Measurements from ENCODE around the gene TMEM244. TPM values are rescaled to one million over a fixed set of nuclear protein-coding genes. Genes with fewer than 3 reads are reported as not detected.

The TMEM244 gene
- total RNA-seq (not detected), polyA plus RNA-seq (not detected)
- long read RNA-seq, donor 1, result 0 reads
- long read RNA-seq, donor 2, result 0 reads
- long read RNA-seq, donor 3, result 0 reads

GRCh38 chr6:129860908-129861665 lies at the start of gene TMEM244:
TMEM244 (minus strand) TSS chr6:129861315; CDS start chr6:129861188, 127 bp downstream.
- Histone ChIP-seq H3K4me3 (peak within 1 kb of the TSS in 6 of 12 donors; percentile 11 to 37 (median 30)), H3K27ac (peak within 1 kb of the TSS in 1 of 12 donors; percentile 50), H3K9me3 (peaks cover 0 to 8% (median 0%) of the 10 kb centered on the region in 12 donors), H3K27me3 (no peaks in the 10 kb centered on the region), H3K36me3 (no peaks in the 10 kb centered on the region), H3K4me1 (no peaks in the 10 kb centered on the region)
- 49 to 54% (median 51%) methylated on average over 14 of the region's 14 CpGs for WGBS, 4 donors
- DNase-seq (no peak), ATAC-seq (peak in 1 of 4 donors; percentile 20)
- intact Hi-C loops (cut with DNase I), result no loop called here
- TF ChIP-seq POLR2A (IDR thresholded peaks at IDR 0.05), result no peak
- TF ChIP-seq CTCF (IDR thresholded peaks at IDR 0.05), result no peak

GRCh38 chr6:129908858-129909257 lies 47.7 kb upstream of the TMEM244 start:
- TF ChIP-seq CTCF (IDR thresholded peaks at IDR 0.05) (no peak), POLR2A (IDR thresholded peaks at IDR 0.05) (no peak)
- Histone ChIP-seq H3K27ac (no peak overlapping the region), H3K27me3 (no peaks in the 10 kb centered on the region), H3K4me3 (no peak overlapping the region), H3K4me1 (no peaks in the 10 kb centered on the region), H3K9me3 (no peaks in the 10 kb centered on the region), H3K36me3 (no peaks in the 10 kb centered on the region)
- no peak for ATAC-seq
- intact Hi-C loops (cut with DNase I), result no loop called here
- DNase-seq, result no peak

- no peak for TF ChIP-seq CTCF (IDR thresholded peaks at IDR 0.05)
- no peak for TF ChIP-seq POLR2A (IDR thresholded peaks at IDR 0.05)
- ATAC-seq (no peak), DNase-seq (no peak)
- H3K4me1 ChIP-seq, result no peaks in the 10 kb centered on the region
- intact Hi-C loops (cut with DNase I), result no loop called here
- no peaks in the 10 kb centered on the region for H3K36me3 ChIP-seq
- no peaks in the 10 kb centered on the region for H3K9me3 ChIP-seq
- no peak overlapping the region for H3K4me3 ChIP-seq
- no peak overlapping the region for H3K27ac ChIP-seq
- H3K27me3 ChIP-seq, result no peaks in the 10 kb centered on the region
- WGBS, 4 donors, result 75 to 78% (median 77%) methylated on average over 2 of the region's 2 CpGs
Measured at GRCh38 chr6:129908356-129908755, 47.2 kb upstream of the TMEM244 start.

- H3K36me3 ChIP-seq, result no peaks in the 10 kb centered on the region
- DNase-seq (no peak), ATAC-seq (no peak)
- intact Hi-C loops (cut with DNase I), result no loop called here
- H3K4me1 ChIP-seq, result no peaks in the 10 kb centered on the region
- H3K27ac ChIP-seq, result no peak overlapping the region
- no peak overlapping the region for H3K4me3 ChIP-seq
- peaks cover 0 to 9% (median 0%) of the 10 kb centered on the region in 12 donors for H3K9me3 ChIP-seq
- TF ChIP-seq CTCF (IDR thresholded peaks at IDR 0.05), result no peak
- no peak for TF ChIP-seq POLR2A (IDR thresholded peaks at IDR 0.05)
- WGBS, 4 donors, result 51 to 70% (median 66%) methylated on average over 3 of the region's 3 CpGs
- H3K27me3 ChIP-seq, result no peaks in the 10 kb centered on the region
Measured at GRCh38 chr6:129906515-129907077, 45.5 kb upstream of the TMEM244 start.

Measured in heart left ventricle (tissue), 16 donors.